GM18861 (cell line): ENCODE results near the gene MUS81.

Source experiments
- ATAC-seq: cut with Tn5 transposase; IDR thresholded peaks from one replicate; pipeline ENCODE4 v1.9.1; 2021; ENCODE audit not compliant: unreplicated experiment

The MUS81 gene

DNA sequence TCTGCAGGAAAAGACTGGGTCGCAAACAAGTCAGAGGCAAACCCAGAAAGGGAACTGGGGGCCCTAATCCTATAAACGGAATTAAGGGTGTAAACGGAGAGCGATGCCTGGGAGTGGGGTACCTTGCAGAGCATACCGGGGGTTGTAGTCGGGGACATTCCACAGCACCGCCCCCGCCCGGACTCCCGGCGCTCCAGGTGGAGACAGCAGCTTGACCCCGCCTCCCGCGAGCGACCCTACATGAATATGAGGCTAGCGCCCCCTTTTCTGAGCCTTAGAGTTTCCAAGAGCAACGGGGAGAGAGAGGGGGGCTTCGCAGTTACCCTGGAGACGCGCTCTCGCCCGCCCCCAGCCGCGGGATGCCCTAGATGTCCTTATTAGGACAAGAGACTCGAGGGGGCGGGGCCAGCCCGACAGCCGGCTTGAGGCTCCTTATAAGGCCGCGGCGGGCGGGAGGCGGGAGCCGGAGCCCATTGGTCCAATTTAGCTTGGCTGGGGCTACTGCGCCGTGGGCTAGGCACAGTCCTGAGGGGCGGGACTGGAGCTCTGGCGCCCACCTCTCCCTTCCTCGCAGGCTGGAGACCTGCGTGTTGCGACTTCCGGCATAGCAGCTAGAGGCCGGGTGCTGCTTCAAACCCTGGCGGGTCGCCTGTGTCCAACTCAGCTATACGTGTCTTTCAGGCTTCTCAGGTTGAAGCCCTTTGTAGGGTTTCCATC is 980 bp upstream of the MUS81 start:
- peak; percentile 50 for ATAC-seq

DNA sequence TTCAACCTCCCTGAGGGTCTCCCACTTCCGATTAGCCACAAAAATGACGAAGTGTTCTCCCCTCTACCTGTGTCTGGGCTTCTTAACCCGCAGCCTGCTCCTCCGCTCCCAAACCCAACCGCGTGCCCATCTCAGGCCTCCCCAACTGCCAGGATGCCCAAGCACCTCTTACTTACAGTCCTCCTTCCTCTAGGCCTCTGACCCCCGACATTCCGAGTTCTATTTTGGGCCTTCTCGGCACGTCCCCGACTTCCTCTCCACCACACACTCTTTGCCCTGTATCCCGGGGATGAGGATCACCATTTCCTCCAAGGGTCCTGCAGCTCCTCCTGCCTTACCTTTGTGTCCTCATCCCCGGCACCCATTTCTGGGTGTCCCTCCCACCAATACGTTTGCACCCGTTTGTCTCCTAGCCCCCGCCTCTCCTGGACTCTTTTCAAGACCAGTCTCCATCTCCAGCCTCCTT is 388 bp upstream of the MUS81 start:
- no peak for ATAC-seq

- ATAC-seq = no peak
Measured at GRCh38 chr11:65861165-65861505, 902 bp downstream of the MUS81 start.

DNA sequence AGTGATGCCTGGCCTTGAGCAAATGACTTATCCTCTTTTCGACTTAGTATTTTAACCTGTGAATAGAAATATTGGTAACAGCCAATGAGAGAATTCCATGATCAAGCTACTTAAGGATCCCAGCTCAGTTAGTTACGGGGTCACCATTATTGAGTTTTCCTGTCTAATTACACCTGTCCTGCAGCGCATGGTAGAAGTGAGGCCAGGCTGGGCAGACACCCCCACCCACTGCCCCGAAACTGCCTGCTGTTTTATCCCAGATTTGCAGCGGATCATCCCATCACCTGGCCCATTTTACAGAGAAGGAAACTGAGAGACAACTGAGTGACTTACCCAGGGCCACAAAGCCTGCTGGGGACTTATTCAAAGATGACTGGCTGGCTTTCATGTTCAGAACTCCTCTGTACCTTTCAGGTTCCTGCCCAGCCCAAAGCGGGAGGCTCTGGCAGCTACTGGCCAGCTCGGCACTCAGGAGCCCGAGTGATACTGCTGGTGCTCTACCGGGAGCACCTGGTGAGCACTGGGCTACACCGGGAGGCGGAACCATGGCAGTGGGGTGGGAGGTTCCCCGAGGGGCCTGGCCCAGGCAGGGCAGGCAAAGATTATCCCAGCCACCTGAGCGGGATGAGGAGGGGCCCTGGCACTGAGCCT is 1.4 kb downstream of the MUS81 start:
- ATAC-seq = no peak

GRCh38 chr11:65862191-65862735 is 2.0 kb downstream of the MUS81 start:
- ATAC-seq = no peak

DNA sequence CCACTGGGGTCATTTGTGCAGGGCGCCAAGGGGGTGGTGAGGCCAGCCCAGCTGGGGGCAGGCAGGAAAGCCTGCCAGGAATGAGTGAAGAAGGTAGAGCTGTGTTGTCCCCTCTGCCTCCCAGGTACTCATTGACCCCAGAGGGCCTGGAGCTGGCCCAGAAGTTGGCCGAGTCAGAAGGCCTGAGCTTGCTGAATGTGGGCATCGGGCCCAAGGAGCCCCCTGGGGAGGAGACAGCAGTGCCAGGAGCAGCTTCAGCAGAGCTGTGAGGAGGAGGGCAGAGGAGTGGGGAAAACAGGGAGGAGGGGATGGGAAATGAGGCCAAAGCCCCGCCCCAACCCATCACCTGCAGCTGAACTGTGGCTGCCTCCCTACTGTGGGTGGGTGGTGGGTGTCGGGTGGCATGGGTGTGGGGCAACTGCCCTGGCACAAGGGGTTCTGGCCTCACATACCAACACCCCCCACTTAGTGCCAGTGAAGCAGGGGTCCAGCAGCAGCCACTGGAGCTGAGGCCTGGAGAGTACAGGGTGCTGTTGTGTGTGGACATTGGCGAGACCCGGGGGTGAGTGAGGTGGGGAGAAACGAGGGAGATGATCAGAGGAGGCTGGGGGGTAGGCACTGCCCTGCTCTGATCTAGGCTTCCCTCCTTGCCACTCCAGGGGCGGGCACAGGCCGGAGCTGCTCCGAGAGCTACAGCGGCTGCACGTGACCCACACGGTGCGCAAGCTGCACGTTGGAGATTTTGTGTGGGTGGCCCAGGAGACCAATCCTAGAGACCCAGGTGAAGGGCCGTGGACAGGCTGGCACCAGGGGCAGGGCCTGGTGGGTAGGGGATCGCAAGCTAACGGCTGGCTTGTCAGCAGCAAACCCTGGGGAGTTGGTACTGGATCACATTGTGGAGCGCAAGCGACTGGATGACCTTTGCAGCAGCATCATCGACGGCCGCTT is 3.0 kb downstream of the MUS81 start:
- no peak for ATAC-seq

DNA sequence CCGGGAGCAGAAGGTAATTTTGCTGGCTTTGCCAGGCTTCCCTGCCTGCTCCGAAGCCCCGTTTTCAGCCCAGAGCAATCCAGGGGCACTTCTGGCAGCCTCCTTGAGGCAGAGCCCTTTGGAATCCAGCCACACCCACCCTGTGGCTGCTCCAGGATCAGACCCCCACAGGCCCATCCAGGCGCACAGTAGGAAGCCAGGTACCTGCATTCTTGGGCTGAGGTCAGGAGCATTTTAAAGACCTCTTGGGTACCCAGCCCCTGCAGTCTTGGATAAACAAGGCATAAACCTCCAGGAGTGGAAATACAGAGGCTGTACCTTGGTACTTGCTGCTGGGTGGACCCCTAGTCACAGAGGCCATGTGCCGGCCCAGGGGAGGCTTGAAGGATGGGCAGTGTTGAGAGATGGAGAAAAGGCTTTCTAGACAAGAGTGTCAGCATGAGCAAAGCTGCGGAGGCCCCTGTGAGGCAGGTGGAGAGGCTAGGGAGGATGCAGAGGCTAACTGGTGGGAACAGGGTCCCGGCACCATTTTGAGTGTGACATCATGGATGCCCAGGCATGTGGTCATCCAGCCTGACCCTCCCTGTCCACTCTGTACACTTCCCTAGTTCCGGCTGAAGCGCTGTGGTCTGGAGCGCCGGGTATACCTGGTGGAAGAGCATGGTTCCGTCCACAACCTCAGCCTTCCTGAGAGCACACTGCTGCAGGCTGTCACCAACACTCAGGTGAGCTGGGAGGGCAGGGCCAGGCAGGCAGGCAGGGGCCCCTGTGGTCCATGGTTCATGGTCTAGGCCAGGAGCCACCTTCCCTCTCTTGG is 3.9 kb downstream of the MUS81 start:
- no peak for ATAC-seq

DNA sequence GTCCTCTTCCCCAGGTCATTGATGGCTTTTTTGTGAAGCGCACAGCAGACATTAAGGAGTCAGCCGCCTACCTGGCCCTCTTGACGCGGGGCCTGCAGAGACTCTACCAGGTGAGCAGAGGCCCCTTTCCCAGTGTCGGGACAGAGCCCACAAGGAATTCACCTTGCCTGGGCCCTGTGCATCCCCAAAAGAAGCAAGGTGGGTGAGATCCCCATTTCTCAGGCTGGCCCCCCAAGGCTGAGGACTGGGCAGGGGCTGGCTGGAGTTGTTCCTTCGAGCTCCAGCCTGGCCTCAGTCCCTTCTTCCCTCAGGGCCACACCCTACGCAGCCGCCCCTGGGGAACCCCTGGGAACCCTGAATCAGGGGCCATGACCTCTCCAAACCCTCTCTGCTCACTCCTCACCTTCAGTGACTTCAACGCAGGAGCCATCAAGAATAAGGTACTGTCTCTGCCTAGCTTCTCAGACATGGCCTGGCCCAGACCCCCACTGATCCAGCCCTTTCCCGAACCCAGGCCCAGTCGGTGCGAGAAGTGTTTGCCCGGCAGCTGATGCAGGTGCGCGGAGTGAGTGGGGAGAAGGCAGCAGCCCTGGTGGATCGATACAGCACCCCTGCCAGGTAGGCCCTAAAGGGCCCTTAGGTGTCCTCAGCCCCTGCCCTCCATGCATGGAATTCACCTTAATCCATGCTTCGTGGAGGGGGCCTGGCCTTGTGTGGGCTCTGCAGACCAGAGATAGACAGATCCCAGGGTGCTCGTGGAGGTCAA is 4.7 kb downstream of the MUS81 start:
- no peak for ATAC-seq

DNA sequence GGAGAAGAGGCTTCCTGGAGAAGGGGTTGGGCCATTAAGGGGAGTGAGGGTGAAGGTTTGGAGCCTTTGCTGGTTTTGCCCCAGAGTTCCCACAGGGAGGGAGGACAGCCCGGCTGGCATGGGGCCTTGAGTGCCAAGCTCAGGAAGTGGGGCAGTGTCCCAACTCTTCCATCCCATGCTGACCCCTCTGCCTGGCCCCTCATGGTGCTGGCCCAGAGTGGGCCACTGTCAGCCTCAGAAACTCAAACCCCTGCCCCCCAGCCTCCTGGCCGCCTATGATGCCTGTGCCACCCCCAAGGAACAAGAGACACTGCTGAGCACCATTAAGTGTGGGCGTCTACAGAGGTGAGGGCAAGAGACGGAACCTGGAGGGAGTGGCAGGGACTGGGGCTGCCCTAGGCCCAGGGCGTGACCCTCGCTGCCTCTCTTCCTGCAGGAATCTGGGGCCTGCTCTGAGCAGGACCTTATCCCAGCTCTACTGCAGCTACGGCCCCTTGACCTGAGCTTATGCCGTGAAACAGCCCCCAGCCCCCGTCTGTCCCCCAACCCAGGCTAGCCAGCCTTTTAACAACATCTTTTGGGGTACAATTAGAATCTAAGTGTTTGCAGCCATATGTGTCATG is 5.4 kb downstream of the MUS81 start:
- ATAC-seq = no peak

DNA sequence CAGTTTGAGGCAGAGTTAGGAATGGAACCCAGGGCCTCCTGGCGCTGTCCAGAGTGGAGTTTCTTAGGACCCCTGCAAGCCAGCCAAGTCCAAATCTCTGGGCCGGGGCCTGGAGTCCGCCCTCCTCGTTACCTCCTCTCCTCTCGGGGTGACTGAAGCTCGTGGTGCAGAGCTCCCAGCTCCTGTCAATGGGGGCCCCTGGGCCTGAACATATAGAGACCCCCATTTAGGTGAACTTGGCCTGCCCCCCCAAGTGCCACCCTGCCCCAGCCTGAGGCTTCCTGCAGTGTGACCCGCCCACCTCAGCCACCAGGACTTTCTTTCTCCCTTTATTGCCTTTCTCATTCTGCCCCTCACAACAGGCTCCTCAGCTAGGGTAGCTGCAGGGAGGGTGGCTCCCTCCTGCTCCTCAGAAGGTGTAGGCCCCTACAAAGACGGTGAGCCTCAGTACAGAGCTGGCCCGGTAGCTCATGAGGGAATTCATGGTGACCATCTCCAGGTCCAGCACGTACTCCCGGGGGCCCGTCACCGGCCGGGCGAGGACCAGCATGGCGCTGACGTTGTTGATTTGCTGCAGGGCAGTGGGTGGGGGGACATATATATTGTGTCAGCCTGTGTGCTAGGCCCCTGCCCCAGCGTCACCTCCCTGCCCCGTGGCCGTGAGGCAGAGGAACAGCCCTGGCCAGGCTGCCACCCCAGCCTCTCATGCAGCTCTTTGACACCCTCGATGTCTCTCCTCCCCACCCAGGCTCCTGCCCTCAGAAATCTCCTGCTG is 6.5 kb downstream of the MUS81 start:
- no peak for ATAC-seq

DNA sequence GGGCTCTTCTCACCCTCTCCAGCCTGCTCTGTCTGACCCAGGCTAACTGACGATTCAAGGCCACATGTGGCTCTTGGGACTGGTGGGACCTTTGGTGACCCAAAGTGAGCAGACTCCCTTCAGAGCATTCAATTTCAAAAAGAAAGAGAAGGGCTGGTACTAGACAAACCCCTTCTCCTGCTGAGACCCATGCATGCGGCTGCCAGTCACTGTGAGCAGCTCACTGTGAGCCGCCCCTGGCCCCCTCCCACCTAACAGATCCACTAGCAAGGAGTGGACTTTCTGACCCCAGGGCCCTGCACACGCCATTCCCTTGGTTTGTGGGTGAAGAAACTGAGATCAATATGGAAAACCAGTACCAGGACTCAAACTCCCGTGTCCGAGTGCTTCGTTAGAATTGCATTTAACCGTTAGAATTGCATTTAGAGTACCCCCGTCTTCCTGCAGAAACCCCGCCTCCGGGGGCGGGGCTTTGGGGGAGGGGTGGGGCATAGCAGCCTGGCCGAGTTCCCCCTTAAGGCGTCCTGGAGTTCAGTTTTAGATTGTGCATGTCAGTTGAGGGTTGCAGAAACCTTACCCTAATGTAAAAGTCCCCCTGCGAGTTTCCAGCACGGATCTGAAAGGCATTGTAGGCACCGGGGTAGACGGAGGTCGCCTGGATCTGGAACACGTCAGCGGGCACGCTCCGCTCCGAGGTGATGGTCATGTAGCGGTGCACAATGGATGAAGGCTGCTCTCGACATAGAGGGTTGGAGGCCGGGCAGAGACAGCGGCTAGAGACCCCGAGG is 7.2 kb downstream of the MUS81 start:
- no peak for ATAC-seq

GRCh38 chr11:65868076-65868667 is 7.9 kb downstream of the MUS81 start:
- no peak for ATAC-seq

GRCh38 chr11:65868907-65869306 is 8.7 kb downstream of the MUS81 start:
- ATAC-seq = no peak

- ATAC-seq = no peak
Measured at GRCh38 chr11:65869643-65870306, 9.5 kb downstream of the MUS81 start.

DNA sequence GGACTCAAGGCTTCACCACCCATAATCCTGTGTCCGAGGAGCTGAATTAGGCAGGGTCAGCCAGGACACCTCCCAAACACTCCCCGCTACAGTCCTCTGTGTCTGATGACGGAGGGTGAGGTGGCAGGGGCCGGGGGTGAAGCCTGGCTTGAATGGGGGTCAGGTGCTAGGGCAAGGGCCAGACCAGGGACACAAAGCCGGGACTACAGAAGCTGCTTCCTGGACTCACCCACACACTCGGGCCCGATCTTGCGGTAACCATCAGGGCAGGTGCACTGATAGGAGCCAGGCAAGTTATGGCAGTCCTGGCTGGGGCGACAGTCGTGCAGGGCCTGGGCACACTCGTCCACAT is 10.1 kb downstream of the MUS81 start:
- ATAC-seq = no peak

DNA sequence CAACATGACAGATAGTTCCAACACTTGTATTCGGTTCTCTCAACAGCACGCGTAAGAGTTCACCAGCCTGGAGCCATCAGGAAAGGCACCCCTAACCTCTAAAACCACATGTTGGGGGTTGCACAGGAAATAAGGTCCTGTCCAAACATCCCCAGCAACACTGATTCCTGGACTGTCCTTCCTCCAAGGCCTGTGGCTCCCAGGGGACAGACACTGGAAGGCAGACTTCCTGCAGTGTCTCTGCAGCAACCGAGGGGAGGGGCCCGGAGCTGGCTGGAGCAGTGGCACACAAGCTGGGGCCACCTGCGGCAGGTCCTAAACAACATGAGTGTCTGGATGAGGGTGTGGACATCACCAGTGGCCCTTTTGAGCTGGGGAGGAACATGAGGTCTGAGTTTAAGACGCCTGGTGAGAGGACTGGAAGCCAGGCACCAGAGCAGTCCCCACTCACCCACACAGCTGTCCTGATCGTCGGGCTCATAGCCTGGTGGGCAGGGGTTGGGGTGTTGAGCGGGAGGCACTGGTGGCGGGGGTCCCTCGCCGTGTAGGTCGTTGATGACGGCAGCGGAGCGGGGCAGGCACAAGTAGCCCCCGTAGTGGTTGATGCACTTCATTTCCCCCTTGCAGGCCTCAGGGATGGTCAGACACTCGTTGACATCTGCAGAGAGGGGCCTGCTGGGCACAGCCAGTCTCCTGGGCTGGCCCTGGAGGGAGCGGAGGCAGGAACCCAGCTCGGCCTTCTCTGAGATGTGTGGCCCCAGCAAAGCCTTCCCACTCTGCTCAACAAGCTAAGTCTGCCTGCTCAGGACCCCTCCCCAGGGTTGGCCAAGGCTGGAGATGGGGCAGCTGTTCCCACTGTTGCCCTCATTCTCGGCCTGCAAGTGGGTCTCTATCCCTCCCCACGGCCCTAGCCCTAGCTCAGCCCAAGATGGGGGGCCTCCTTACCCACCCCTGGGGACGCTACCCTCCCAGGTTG is 10.8 kb downstream of the MUS81 start:
- ATAC-seq = no peak
